HCEC 1CT (cell line): Measurements from ENCODE around the gene SAMD4A.
A peak's percentile ranks its signal among the peaks of the same experiment; 100 is the strongest.
"Not testable (repeated sequence)": the region's sequence is repeated elsewhere in the genome, so short reads cannot be mapped to it uniquely, and the experiment has no call there.

ENCODE experiments used
- DNase-seq: peaks from one replicate; pipeline ENCODE4 v3.0.0-alpha.2; 2017

SAMD4A gene

GRCh38 chr14:54743382-54743781 lies 176.5 kb downstream of the SAMD4A start:
- DNase-seq: no peak

GRCh38 chr14:54746019-54746418 lies 179.1 kb downstream of the SAMD4A start:
- no peak for DNase-seq

GRCh38 chr14:54747616-54748015 lies 180.7 kb downstream of the SAMD4A start:
- no peak for DNase-seq

- DNase-seq: no peak
These were observed 182.3 kb downstream of the SAMD4A start for GRCh38 chr14:54749180-54749579.

GRCh38 chr14:54749727-54750126 lies 182.8 kb downstream of the SAMD4A start:
- no peak for DNase-seq

- DNase-seq: not testable (repeated sequence)
These were observed 185.7 kb downstream of the SAMD4A start for GRCh38 chr14:54752611-54753010.

- DNase-seq: not testable (repeated sequence)
These were observed 186.5 kb downstream of the SAMD4A start for GRCh38 chr14:54753396-54753795.

- DNase-seq: no peak
These were observed 187.2 kb downstream of the SAMD4A start for GRCh38 chr14:54754116-54754622.

- no peak for DNase-seq
These were observed 187.9 kb downstream of the SAMD4A start for GRCh38 chr14:54754623-54755386.

- DNase-seq: no peak
These were observed 189.9 kb downstream of the SAMD4A start for GRCh38 chr14:54756656-54757392.

- no peak for DNase-seq
These were observed 191.1 kb downstream of the SAMD4A start for GRCh38 chr14:54758041-54758440.

- no peak for DNase-seq
These were observed 193.2 kb downstream of the SAMD4A start for GRCh38 chr14:54759982-54760585.

- no peak for DNase-seq
These were observed 194.1 kb downstream of the SAMD4A start for GRCh38 chr14:54760866-54761575.

- DNase-seq: no peak
These were observed 194.9 kb downstream of the SAMD4A start for GRCh38 chr14:54761835-54762234.

GRCh38 chr14:54762296-54762695 lies 195.4 kb downstream of the SAMD4A start:
- no peak for DNase-seq

- no peak for DNase-seq
These were observed 196.8 kb downstream of the SAMD4A start for GRCh38 chr14:54763761-54764160.

GRCh38 chr14:54766276-54767138 lies 199.6 kb downstream of the SAMD4A start:
- DNase-seq: no peak

- no peak for DNase-seq
These were observed 200.2 kb downstream of the SAMD4A start for GRCh38 chr14:54767139-54767431.

- no peak for DNase-seq
These were observed 200.5 kb downstream of the SAMD4A start for GRCh38 chr14:54767450-54767849.

- DNase-seq: peak; percentile 18
These were observed 201.7 kb downstream of the SAMD4A start for GRCh38 chr14:54768501-54769129.

GRCh38 chr14:54769951-54770863 lies 203.3 kb downstream of the SAMD4A start:
- no peak for DNase-seq
